GM12878 (cell line): ENCODE measurements around the gene PRDX3. TPM values are rescaled to one million over a fixed set of nuclear protein-coding genes. Genes with fewer than 3 reads are reported as not detected.

Experiments used
- ATAC-seq: fragments of 200-7000 bp; cut with Tn5 transposase; 3 replicates; pipeline ENCODE4 v1.9.1; 2020; ENCODE audit warnings: mild to moderate bottlenecking, moderate library complexity
- BruUV-seq: library from RNA; stranded (reverse); fragments of 400-500 nt; replicated peaks from 2 replicates; lab custom pipeline; 2021; lab: Mats Ljungman, UMichigan
- CTCF ChIA-PET: fragments of 300-600 bp; sonication (Branson Sonifier 250); formaldehyde crosslinking; extraction: SDS; loops from one replicate; lab custom pipeline; 2021; ENCODE audit warnings: inconsistent platforms; lab: Yijun Ruan, JAX
- POLR2A ChIA-PET: fragments of 350-600 bp; formaldehyde crosslinking; extraction: SDS; loops from one replicate; lab custom pipeline; 2021; ENCODE audit warnings: inconsistent platforms; lab: Charles Lee
- RAD21 ChIA-PET: fragments of 300-600 bp; sonication (Branson Sonifier 250); formaldehyde crosslinking; loops from one replicate; lab custom pipeline; 2023; ENCODE audit warnings: antibody characterized with exemption; ENCODE audit not compliant: unreplicated experiment; lab: Charles Lee
- SMC1A ChIA-PET: fragments of 300-600 bp; sonication (Branson Sonifier 250); formaldehyde crosslinking; loops from one replicate; lab custom pipeline; 2023; ENCODE audit not compliant: unreplicated experiment, uncharacterized antibody; lab: Charles Lee
- DNase-seq: peaks from one replicate; pipeline ENCODE4 v3.0.0-alpha.2; 2011; ENCODE audit warnings: low read depth, low spot score
- FAIRE-seq: peaks from 3 replicates; lab custom pipeline; 2011; peaks lifted over from hg19 to GRCh38; lab: Jason Lieb, UNC
- H2AFZ ChIP-seq: 2 replicates; pipeline ENCODE4 v1.6.0; 2011; ENCODE audit warnings: low read depth, low read length, control low read depth; ENCODE audit not compliant: control insufficient read depth
- H3K27ac ChIP-seq: 2 replicates; pipeline ENCODE4 v1.5.1; 2011; ENCODE audit warnings: control low read depth; ENCODE audit not compliant: control insufficient read depth, insufficient read depth
- H3K27me3 ChIP-seq, 2 experiments: replicated peaks in 1 of 2; 2 replicates each; pipeline versions ENCODE4 v1.6.0 to v1.6.1; 2011; ENCODE audit warnings: low read length in 1 of 2; ENCODE audit not compliant: control insufficient read depth in 2 of 2, insufficient read depth in 2 of 2
- H3K36me3 ChIP-seq, 2 experiments: 2 replicates each; pipeline ENCODE4 v1.5.1; 2011; ENCODE audit warnings: low read length in 1 of 2; ENCODE audit not compliant: control insufficient read depth in 2 of 2, insufficient read depth in 2 of 2
- H3K4me1 ChIP-seq: 2 replicates; pipeline ENCODE4 v1.6.1; 2011; ENCODE audit warnings: mild to moderate bottlenecking, low read length, moderate library complexity, mixed read lengths; ENCODE audit not compliant: control insufficient read depth, insufficient read depth
- H3K4me2 ChIP-seq: 2 replicates; pipeline ENCODE4 v1.6.0; 2011; ENCODE audit warnings: control low read depth; ENCODE audit not compliant: control insufficient read depth, insufficient read depth
- H3K4me3 ChIP-seq: fragments of 200-600 bp; sonication (generic); 2 replicates; pipeline ENCODE4 v1.5.1; 2016
- H3K79me2 ChIP-seq: 2 replicates; pipeline ENCODE4 v1.6.0; 2011; ENCODE audit warnings: low read length; ENCODE audit not compliant: control insufficient read depth, insufficient read depth
- H3K9ac ChIP-seq: 2 replicates; pipeline ENCODE4 v1.8.0; 2011; ENCODE audit warnings: low read length, control low read depth, mixed read lengths; ENCODE audit not compliant: control insufficient read depth, insufficient read depth
- H3K9me3 ChIP-seq: replicated peaks from 3 replicates; pipeline ENCODE4 v1.5.1; 2011; ENCODE audit warnings: mild to moderate bottlenecking, low read length; ENCODE audit not compliant: control insufficient read depth, insufficient read depth
- H4K20me1 ChIP-seq: 2 replicates; pipeline ENCODE4 v1.6.0; 2011; ENCODE audit not compliant: control insufficient read depth, insufficient read depth
- BHLHE40 ChIP-seq, 2 experiments: fragments of 450-650 bp in 1 of 2; IDR thresholded peaks; 2 replicates each; pipeline ENCODE4 v1.6.1; 2011 to 2017; ENCODE audit warnings: low read depth in 2 of 2, borderline replicate concordance in 1 of 2, improper control_type of control experiment in 1 of 2, low read length in 1 of 2, mild to moderate bottlenecking in 1 of 2
- JUNB ChIP-seq: IDR thresholded peaks from 2 replicates; pipeline ENCODE4 v1.6.1; 2016; ENCODE audit warnings: antibody characterized with exemption, mild to moderate bottlenecking
- NBN ChIP-seq: fragments of 450-650 bp; IDR thresholded peaks from 2 replicates; pipeline ENCODE4 v1.6.1; 2016
- RFX5 ChIP-seq: IDR thresholded peaks from 2 replicates; pipeline ENCODE4 v1.6.1; 2011; ENCODE audit warnings: low read depth, low read length, improper control_type of control experiment
- SRF ChIP-seq, 2 experiments: IDR thresholded peaks; 2 replicates each; pipeline ENCODE4 v1.6.1; 2011; ENCODE audit warnings: low read depth in 2 of 2, low read length in 2 of 2, mild to moderate bottlenecking in 1 of 2, moderate library complexity in 1 of 2
- WGBS: methylation state at CpG from one replicate; pipeline ENCODE4 v1.1.6; 2016; ENCODE audit warnings: low lambda C conversion rate; ENCODE audit not compliant: insufficient replicate concordance, insufficient coverage; ENCODE audit errors: missing lambda C conversion rate; 5-methylcytosine and 5-hydroxymethylcytosine counted together
- in situ Hi-C: fragments of 300-500 bp; cut with MboI; formaldehyde crosslinking; loops from 9 replicates; pipeline ENCODE4 v1.14.3; 2018; ENCODE audit warnings: mixed read lengths
- intact Hi-C: fragments of 100-400 bp; cut with micrococcal nuclease; formaldehyde crosslinking; loops from one replicate; pipeline ENCODE4 v1.14.2; 2022; ENCODE audit not compliant: unreplicated experiment
- polyA plus RNA-seq, 11 experiments: library from polyadenylated mRNA; depleted of rRNA in 4 of 11; unstranded in 6 of 11; stranded (reverse) in 5 of 11; fragments of >200 nt; fragmentation: Nextera tagmentation in 4 of 11; fragmentation: Illumina TruSeq in 1 of 11; extraction: Ambion mirVana in 4 of 11; extraction: Trizol in 1 of 11; gene quantifications; 1 replicate in 1 of 11; 2 replicates in 10 of 11; pipeline versions ENCODE4 v1.2.1 to v1.2.3, GENCODE V29; 2011 to 2016; ENCODE audit warnings: inconsistent platforms in 2 of 11, missing spikeins in 2 of 11, low read depth in 1 of 11
- total RNA-seq, 4 experiments: library from RNA; depleted of rRNA in 3 of 4; stranded (reverse); fragments of >200 nt in 3 of 4; fragmentation: Illumina TruSeq in 1 of 4; extraction: Trizol in 1 of 4; gene quantifications; 2 replicates each; pipeline versions ENCODE4 v1.2.1 to v1.2.3, GENCODE V29; 2013 to 2021
- TF ChIP-seq, protein P1 (sequence below): fragments of 450-650 bp; IDR thresholded peaks from 2 replicates; pipeline ENCODE4 v1.6.1; 2017; ENCODE audit warnings: borderline replicate concordance
- TF ChIP-seq, protein P2 (sequence below): IDR thresholded peaks from 2 replicates; pipeline ENCODE4 v1.6.1; 2011; ENCODE audit warnings: low read depth, mild to moderate bottlenecking, low read length, moderate library complexity, borderline replicate concordance; ENCODE audit errors: extremely low read depth
- TF ChIP-seq, protein P3 (sequence below): IDR thresholded peaks from 2 replicates; pipeline ENCODE4 v1.6.1; 2012; ENCODE audit warnings: low read depth, low read length, improper control_type of control experiment
- TF ChIP-seq, protein P4 (sequence below): IDR thresholded peaks from 2 replicates; pipeline ENCODE4 v1.6.1; 2012; ENCODE audit warnings: mild to moderate bottlenecking, low read depth, low read length

Gene PRDX3
- total and polyA plus RNA-seq, 10 of the 15 experiments (the other 5 are each of a cell fraction or from before 2014, with no cell fraction given), result 195 to 1,431 (median 398) TPM

DNA sequence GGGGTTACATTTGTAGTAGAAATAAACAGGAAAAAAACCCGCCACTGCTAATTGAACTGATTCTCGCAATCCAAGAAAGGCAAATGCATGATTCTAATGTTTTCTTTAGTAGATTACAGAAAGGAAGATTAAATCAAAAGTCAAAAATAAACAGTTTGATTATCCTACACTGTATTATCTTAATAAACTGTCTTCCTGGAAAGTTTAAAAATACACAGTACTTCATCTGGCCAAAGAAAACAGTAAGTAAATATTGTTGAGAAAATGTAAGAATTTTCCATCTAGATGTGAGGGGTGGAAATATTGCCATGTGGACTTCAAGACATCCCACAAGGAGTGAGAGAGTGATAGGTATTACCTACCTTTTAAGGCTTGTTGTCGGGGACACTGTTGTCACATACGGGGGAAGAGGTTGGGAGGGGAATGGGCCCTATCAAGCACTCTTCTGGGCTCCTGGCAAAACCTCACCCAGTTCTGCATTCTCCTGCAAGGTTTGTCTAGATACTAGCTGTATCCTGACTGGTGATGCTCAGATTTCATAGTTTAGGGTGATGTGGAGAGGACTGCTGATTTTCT is 46.6 kb upstream of the PRDX3 start (continued):
- TF ChIP-seq BHLHE40 (IDR thresholded peaks at IDR 0.05; ENCODE audit: borderline replicate concordance in 1 of 2, low read depth in 2 of 2, low read length in 1 of 2), result no peak
- no peak for TF ChIP-seq RFX5
- TF ChIP-seq SRF (IDR thresholded peaks at IDR 0.05; ENCODE audit: low read depth in 2 of 2, low read length in 2 of 2), result no peak
- TF ChIP-seq JUNB, result no peak

DNA sequence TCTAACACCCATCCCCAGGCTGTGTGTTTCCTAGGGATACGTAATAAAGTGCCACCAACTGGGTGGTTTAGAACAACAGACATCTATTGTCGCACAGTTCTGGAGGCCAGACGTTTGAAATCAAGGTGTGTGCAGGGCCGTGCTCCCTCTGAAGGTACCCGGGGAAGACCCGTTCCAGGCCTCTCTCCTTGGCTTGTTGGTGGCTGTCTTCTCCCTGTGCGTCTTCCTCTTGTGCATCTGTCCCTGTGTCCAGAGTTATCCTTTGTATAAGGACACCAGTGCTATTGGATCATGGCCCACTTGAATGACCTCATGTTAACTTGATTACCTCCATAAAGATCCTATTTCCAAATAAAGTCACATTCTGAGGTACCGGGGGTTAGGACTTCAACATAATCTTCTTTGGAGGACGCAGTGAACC is 44.4 kb upstream of the PRDX3 start:
- no peaks in the 10 kb centered on the region for H4K20me1 ChIP-seq
- no peaks in the 10 kb centered on the region for H3K9me3 ChIP-seq
- ChIA-PET SMC1A (interaction anchor here (1.3 kb wide), 1 partner anchor 13 kb away, joined by 4 read pairs; no protein-coding TSS in a partner anchor), CTCF (interaction anchor here (1.0 to 1.7 kb wide), 3 partner anchors 9 to 25 kb away, joined by 3 to 7 read pairs (median 4); no protein-coding TSS in a partner anchor), RAD21 (interaction anchor here (1.3 to 1.6 kb wide), 2 partner anchors 16 to 45 kb away, joined by 3 to 5 read pairs; partner anchors contain the start of gene GRK5), POLR2A (no interaction called here)
- H3K79me2 ChIP-seq, result peaks cover 3% of the 10 kb centered on the region
- no peak for FAIRE-seq
- DNase-seq, result no peak
- H3K27ac ChIP-seq, result no peak overlapping the region
- 0 out of 2 replicates have a peak, but pooled peaks cover 2% of the 10 kb centered on the region for H3K4me1 ChIP-seq
- no TSS peak for BruUV-seq
- no peaks in the 10 kb centered on the region for H3K27me3 ChIP-seq
- no peak overlapping the region for H3K4me2 ChIP-seq
- no peak overlapping the region for H2AFZ ChIP-seq
- in situ Hi-C loops, result no loop called here
- intact Hi-C loops, result no loop called here
- no peak overlapping the region for H3K4me3 ChIP-seq
- TF ChIP-seq, protein P1, sequence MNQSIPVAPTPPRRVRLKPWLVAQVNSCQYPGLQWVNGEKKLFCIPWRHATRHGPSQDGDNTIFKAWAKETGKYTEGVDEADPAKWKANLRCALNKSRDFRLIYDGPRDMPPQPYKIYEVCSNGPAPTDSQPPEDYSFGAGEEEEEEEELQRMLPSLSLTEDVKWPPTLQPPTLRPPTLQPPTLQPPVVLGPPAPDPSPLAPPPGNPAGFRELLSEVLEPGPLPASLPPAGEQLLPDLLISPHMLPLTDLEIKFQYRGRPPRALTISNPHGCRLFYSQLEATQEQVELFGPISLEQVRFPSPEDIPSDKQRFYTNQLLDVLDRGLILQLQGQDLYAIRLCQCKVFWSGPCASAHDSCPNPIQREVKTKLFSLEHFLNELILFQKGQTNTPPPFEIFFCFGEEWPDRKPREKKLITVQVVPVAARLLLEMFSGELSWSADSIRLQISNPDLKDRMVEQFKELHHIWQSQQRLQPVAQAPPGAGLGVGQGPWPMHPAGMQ, result no peak
- TF ChIP-seq, protein P2, sequence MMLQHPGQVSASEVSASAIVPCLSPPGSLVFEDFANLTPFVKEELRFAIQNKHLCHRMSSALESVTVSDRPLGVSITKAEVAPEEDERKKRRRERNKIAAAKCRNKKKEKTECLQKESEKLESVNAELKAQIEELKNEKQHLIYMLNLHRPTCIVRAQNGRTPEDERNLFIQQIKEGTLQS, result no peak
- TF ChIP-seq, protein P3, sequence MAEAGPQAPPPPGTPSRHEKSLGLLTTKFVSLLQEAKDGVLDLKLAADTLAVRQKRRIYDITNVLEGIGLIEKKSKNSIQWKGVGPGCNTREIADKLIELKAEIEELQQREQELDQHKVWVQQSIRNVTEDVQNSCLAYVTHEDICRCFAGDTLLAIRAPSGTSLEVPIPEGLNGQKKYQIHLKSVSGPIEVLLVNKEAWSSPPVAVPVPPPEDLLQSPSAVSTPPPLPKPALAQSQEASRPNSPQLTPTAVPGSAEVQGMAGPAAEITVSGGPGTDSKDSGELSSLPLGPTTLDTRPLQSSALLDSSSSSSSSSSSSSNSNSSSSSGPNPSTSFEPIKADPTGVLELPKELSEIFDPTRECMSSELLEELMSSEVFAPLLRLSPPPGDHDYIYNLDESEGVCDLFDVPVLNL, result no peak
- TF ChIP-seq, protein P4, sequence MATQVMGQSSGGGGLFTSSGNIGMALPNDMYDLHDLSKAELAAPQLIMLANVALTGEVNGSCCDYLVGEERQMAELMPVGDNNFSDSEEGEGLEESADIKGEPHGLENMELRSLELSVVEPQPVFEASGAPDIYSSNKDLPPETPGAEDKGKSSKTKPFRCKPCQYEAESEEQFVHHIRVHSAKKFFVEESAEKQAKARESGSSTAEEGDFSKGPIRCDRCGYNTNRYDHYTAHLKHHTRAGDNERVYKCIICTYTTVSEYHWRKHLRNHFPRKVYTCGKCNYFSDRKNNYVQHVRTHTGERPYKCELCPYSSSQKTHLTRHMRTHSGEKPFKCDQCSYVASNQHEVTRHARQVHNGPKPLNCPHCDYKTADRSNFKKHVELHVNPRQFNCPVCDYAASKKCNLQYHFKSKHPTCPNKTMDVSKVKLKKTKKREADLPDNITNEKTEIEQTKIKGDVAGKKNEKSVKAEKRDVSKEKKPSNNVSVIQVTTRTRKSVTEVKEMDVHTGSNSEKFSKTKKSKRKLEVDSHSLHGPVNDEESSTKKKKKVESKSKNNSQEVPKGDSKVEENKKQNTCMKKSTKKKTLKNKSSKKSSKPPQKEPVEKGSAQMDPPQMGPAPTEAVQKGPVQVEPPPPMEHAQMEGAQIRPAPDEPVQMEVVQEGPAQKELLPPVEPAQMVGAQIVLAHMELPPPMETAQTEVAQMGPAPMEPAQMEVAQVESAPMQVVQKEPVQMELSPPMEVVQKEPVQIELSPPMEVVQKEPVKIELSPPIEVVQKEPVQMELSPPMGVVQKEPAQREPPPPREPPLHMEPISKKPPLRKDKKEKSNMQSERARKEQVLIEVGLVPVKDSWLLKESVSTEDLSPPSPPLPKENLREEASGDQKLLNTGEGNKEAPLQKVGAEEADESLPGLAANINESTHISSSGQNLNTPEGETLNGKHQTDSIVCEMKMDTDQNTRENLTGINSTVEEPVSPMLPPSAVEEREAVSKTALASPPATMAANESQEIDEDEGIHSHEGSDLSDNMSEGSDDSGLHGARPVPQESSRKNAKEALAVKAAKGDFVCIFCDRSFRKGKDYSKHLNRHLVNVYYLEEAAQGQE, result no peak
- no peak for TF ChIP-seq NBN
- no peak for ATAC-seq
- no peaks in the 10 kb centered on the region for H3K36me3 ChIP-seq
- WGBS, result 95% methylated on average over 9 of the region's 9 CpGs
- H3K9ac ChIP-seq, result no peak overlapping the region
